WI38 (cell line): ENCODE measurements around the gene GC.

Experiments used
- H3K4me3 ChIP-seq: 2 replicates; pipeline ENCODE4 v1.5.1; 2011; ENCODE audit warnings: low read depth, mild to moderate bottlenecking, control low read depth, low read length
- TF ChIP-seq, protein P1 (sequence below): IDR thresholded peaks from 2 replicates; pipeline ENCODE4 v1.5.1; 2012; ENCODE audit warnings: low read depth, mild to moderate bottlenecking, control low read depth, low read length

GC gene, protein sequence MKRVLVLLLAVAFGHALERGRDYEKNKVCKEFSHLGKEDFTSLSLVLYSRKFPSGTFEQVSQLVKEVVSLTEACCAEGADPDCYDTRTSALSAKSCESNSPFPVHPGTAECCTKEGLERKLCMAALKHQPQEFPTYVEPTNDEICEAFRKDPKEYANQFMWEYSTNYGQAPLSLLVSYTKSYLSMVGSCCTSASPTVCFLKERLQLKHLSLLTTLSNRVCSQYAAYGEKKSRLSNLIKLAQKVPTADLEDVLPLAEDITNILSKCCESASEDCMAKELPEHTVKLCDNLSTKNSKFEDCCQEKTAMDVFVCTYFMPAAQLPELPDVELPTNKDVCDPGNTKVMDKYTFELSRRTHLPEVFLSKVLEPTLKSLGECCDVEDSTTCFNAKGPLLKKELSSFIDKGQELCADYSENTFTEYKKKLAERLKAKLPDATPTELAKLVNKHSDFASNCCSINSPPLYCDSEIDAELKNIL

DNA sequence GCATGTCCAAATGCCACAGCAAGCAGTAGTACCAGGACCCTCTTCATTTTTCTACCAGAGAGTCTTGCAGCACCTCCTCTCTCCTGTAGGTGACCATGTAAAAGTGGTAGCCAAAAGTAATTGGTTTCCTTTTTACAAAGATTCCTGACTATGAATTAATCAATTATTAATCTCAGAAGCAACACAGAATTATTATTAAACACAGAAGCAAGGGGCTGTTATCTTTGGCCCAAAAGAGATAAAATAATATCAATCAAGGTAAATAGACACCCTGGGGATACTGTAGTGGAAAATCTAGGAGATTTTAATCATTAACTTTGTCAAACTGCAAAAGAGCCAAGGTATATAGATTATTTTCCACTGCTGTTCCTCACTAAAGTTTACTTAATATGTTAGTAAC, at the start of gene GC:
Gene GC (minus strand): TSS at position 108 of the 400 bp plus-strand sequence. CDS start 61 bp downstream, at position 47.
- no peak within 1 kb of the TSS for H3K4me3 ChIP-seq
- TF ChIP-seq, protein P1, sequence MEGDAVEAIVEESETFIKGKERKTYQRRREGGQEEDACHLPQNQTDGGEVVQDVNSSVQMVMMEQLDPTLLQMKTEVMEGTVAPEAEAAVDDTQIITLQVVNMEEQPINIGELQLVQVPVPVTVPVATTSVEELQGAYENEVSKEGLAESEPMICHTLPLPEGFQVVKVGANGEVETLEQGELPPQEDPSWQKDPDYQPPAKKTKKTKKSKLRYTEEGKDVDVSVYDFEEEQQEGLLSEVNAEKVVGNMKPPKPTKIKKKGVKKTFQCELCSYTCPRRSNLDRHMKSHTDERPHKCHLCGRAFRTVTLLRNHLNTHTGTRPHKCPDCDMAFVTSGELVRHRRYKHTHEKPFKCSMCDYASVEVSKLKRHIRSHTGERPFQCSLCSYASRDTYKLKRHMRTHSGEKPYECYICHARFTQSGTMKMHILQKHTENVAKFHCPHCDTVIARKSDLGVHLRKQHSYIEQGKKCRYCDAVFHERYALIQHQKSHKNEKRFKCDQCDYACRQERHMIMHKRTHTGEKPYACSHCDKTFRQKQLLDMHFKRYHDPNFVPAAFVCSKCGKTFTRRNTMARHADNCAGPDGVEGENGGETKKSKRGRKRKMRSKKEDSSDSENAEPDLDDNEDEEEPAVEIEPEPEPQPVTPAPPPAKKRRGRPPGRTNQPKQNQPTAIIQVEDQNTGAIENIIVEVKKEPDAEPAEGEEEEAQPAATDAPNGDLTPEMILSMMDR, result no peak

DNA sequence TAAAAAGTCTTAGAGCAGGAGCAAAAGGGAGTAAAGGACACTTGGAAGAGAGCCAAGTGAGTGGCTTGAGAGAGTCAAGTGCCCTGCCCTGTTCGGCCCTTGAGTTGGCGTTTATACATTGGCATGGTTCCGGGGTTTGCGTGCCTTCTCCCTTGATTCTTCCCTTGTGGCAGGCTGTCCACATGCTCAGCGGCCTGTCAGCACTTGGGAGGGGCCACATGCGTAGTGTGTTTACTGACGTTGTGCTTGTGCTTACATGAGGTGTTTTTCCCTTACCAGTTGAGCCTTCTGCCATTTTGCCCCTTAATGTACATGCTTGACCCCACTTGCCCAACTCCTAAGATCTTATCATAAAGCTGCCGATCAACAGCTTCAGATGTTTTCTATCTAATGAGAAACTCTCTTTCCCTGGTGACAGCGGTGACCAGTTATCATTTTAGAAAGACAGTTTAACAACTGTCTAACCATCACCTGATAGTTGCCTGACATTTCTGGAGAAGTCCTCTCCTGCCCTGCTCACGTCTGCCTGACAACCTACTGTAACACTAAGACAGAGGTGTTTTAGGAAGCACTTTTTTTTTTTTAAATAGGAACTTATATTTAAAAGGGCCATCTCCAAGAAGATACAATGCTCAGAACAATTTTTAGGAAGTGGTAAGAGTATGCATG, 49.5 kb upstream of the GC start:
- TF ChIP-seq, protein P1, result no peak

DNA sequence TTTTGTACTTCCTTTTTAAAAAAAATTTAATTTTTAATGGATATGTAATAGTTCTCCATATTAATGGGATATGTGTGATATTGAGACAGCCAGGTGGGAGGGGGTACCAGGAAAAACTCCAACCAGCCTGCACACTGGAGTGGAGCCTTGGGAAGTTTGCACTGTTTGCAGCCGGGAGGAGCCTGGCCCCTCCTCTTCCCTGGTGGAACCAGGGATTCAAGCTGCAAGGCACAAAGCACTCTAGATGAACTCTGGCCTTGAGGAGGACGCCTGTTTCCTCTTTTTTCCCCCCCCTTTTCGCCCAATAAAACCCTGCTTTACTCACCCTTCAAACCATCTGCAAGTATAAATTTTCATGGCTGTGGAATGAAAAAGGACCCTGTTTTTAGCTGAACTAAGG, 48.2 kb upstream of the GC start:
- no peak overlapping the region for H3K4me3 ChIP-seq
- TF ChIP-seq, protein P1, result no peak

More for the DNA sequence above, 49.5 kb upstream of the GC start:
- no peak overlapping the region for H3K4me3 ChIP-seq

DNA sequence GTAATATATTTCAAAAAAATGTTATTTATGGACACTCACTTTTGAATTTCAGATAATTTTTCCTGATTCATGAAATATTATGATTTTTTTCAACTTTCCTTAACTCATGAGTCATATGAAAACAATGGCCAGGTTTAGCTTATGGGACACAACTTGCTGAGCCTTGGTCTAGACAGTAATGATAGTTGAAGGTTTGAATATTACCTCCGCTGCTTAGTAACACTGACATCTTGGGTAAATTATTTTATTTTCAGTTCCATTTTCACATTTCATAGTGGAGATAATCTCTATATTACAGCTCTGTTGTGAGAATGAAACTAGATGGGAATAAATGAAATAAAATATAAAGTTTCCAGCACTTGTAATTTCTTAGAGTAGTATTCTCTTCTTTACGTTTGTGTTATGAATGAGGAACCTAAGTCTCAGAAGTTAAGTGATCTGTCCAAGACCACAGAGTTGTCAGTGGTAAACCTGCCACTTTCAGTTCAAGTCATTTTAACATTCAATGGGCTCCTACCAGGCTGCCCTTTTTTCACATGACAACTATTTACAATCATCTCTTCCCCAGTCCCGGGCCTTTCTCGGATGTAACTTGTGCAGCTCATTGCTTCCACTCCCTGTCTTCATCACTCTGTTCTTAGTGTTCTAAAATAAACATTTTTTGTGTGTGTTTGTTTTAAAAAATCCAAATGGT, 46.8 kb upstream of the GC start:
- TF ChIP-seq, protein P1, result no peak
- no peak overlapping the region for H3K4me3 ChIP-seq

DNA sequence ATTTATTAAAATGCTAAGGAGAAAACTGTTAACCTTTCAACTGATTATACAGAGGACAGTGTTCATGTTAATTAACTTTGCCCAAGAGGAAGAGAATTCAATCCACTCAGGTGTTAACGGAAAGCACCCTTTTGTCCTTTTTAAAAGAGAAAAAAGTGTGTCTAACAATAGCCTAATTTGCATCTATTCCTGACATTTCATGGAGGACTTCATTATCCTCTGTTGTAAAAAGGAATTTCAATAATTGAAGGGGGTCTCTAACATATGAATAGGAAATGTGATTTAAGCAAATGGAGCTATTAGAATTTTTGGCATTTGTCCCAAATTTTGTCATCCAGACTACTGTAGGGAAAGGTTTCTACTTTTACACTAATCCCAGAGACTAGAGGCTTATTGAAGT, 44.6 kb upstream of the GC start:
- no peak overlapping the region for H3K4me3 ChIP-seq
- TF ChIP-seq, protein P1, result no peak

DNA sequence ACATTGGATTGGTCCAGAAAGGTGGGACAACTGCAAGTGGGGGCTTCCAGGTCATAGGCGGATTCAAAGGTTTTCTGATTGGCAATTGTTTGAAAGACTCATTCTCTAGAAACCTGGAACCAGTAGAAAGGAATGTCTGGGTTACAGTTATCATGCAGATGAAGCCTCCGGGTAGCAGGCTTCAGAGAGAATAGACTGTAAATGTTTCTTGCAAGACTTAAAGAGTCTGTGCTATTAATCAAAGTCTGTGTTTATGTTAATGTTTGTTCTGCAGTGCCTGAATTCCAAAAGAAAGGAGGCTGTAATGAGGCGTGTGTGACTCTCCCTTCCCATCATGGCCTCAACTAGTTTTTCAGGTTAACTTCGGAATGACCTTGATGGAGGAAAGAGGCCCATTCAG, 43.9 kb upstream of the GC start:
- TF ChIP-seq, protein P1, result no peak
- H3K4me3 ChIP-seq, result no peak overlapping the region
